Mesenchymal stem cell (in vitro differentiated cells and primary cell): ENCODE results near the gene DLST.
A peak's percentile ranks its signal among the peaks of the same experiment; 100 is the strongest.

ENCODE experiments used
- DNase-seq: peaks from one replicate; pipeline ENCODE4 v3.0.0-alpha.2; 2013
- H2AFZ ChIP-seq: one replicate; pipeline ENCODE4 v1.6.1; 2013; ENCODE audit warnings: low read depth, mild to moderate bottlenecking, control low read depth, inconsistent platforms, low read length, moderate library complexity
- H2AK5ac ChIP-seq: 2 replicates; pipeline ENCODE4 v1.6.1; 2013; ENCODE audit warnings: low read length, moderate library complexity, mild to moderate bottlenecking, inconsistent platforms; ENCODE audit not compliant: severe bottlenecking
- H2BK120ac ChIP-seq: one replicate; pipeline ENCODE4 v1.6.1; 2013; ENCODE audit warnings: low read depth, mild to moderate bottlenecking, inconsistent platforms, low read length, moderate library complexity
- H2BK12ac ChIP-seq, 2 experiments: one replicate each; pipeline ENCODE4 v1.6.1; 2013; ENCODE audit warnings: inconsistent platforms in 2 of 2, low read length in 2 of 2, mild to moderate bottlenecking in 2 of 2, moderate library complexity in 2 of 2, control low read depth in 1 of 2
- H2BK15ac ChIP-seq: one replicate; pipeline ENCODE4 v1.6.1; 2013; ENCODE audit warnings: mild to moderate bottlenecking, low read depth, inconsistent platforms; ENCODE audit not compliant: poor library complexity, severe bottlenecking
- H2BK5ac ChIP-seq: 2 replicates; pipeline ENCODE4 v1.6.1; 2013; ENCODE audit warnings: low read depth, mild to moderate bottlenecking, low read length, control low read depth, inconsistent platforms; ENCODE audit not compliant: poor library complexity, severe bottlenecking
- H3K14ac ChIP-seq, 2 experiments: one replicate each; pipeline ENCODE4 v1.6.1; 2013; ENCODE audit warnings: inconsistent platforms in 2 of 2, low read length in 2 of 2, control low read depth in 1 of 2, mild to moderate bottlenecking in 1 of 2, moderate library complexity in 1 of 2
- H3K18ac ChIP-seq, 2 experiments: one replicate each; pipeline ENCODE4 v1.6.1; 2013; ENCODE audit warnings: inconsistent platforms in 2 of 2, low read length in 2 of 2, control low read depth in 1 of 2, low read depth in 1 of 2, mild to moderate bottlenecking in 1 of 2
- H3K23ac ChIP-seq, 2 experiments: one replicate each; pipeline ENCODE4 v1.6.1; 2013; ENCODE audit warnings: inconsistent platforms in 2 of 2, low read length in 2 of 2, mild to moderate bottlenecking in 2 of 2, moderate library complexity in 2 of 2, control low read depth in 1 of 2
- H3K27ac ChIP-seq: 2 replicates; pipeline ENCODE4 v1.5.1; 2013; ENCODE audit warnings: mild to moderate bottlenecking, moderate library complexity, low read length, control low read depth, inconsistent platforms; ENCODE audit not compliant: poor library complexity, severe bottlenecking
- H3K27me3 ChIP-seq, 2 experiments: 2 replicates each; pipeline versions ENCODE4 v1.6.1 to v1.7.0; 2013; ENCODE audit warnings: low read length in 2 of 2, mild to moderate bottlenecking in 2 of 2, moderate library complexity in 2 of 2, control low read depth in 1 of 2, inconsistent platforms in 1 of 2; ENCODE audit not compliant: control insufficient read depth in 1 of 2, insufficient read depth in 1 of 2
- H3K36me3 ChIP-seq, 2 experiments: 2 replicates each; pipeline versions ENCODE4 v1.6.1 to v1.7.0; 2013; ENCODE audit warnings: low read length in 2 of 2, control low read depth in 1 of 2, inconsistent platforms in 1 of 2, low read depth in 1 of 2, mild to moderate bottlenecking in 1 of 2; ENCODE audit not compliant: insufficient read depth in 2 of 2, control insufficient read depth in 1 of 2
- H3K4ac ChIP-seq, 2 experiments: one replicate each; pipeline ENCODE4 v1.6.1; 2013; ENCODE audit warnings: inconsistent platforms in 2 of 2, low read length in 2 of 2, mild to moderate bottlenecking in 2 of 2, moderate library complexity in 2 of 2, control low read depth in 1 of 2, low read depth in 1 of 2
- H3K4me1 ChIP-seq: 2 replicates; pipeline ENCODE4 v1.6.1; 2013; ENCODE audit warnings: low read depth, low read length, control low read depth; ENCODE audit not compliant: control insufficient read depth, insufficient read depth
- H3K4me2 ChIP-seq: 2 replicates; pipeline ENCODE4 v1.6.1; 2013; ENCODE audit warnings: low read length, mild to moderate bottlenecking, inconsistent platforms; ENCODE audit not compliant: poor library complexity, severe bottlenecking
- H3K4me3 ChIP-seq, 2 experiments: 2 replicates each; pipeline versions ENCODE4 v1.5.1 to v1.7.0; 2013; ENCODE audit warnings: low read length in 2 of 2, mild to moderate bottlenecking in 2 of 2, control low read depth in 1 of 2, low read depth in 1 of 2; ENCODE audit not compliant: insufficient read depth in 1 of 2
- H3K79me1 ChIP-seq: replicated peaks from 2 replicates; pipeline ENCODE4 v1.6.1; 2013; ENCODE audit warnings: mild to moderate bottlenecking, control low read depth, low read length, inconsistent platforms; ENCODE audit not compliant: poor library complexity, severe bottlenecking
- H3K9ac ChIP-seq: 2 replicates; pipeline ENCODE4 v1.7.0; 2013; ENCODE audit warnings: mild to moderate bottlenecking, low read length, moderate library complexity
- H3K9me3 ChIP-seq: 2 replicates; pipeline ENCODE4 v1.7.0; 2013; ENCODE audit warnings: mild to moderate bottlenecking, low read length; ENCODE audit not compliant: control insufficient read depth
- H4K8ac ChIP-seq: one replicate; pipeline ENCODE4 v1.6.1; 2013; ENCODE audit warnings: inconsistent platforms, mild to moderate bottlenecking, low read length, moderate library complexity
- H4K91ac ChIP-seq: one replicate; pipeline ENCODE4 v1.6.1; 2013; ENCODE audit warnings: mild to moderate bottlenecking, low read length, inconsistent platforms
- WGBS: methylation state at CpG from one replicate; pipeline ENCODE4 v1.1.7; 2013; ENCODE audit warnings: mixed read lengths; 5-methylcytosine and 5-hydroxymethylcytosine counted together

The DLST gene

GRCh38 chr14:74843653-74844052 is 38.1 kb upstream of the DLST start:
- Histone ChIP-seq H3K18ac (no peak overlapping the region), H3K27ac (no peak overlapping the region), H3K4me1 (no peaks in the 10 kb centered on the region), H4K91ac (no peak overlapping the region), H3K4me3 (no peak overlapping the region), H4K8ac (no peak overlapping the region), H2AK5ac (no peak overlapping the region), H2BK5ac (no peak overlapping the region), H3K4me2 (no peak overlapping the region), H2AFZ (no peak overlapping the region), H2BK120ac (no peak overlapping the region), H3K36me3 (peaks cover 0 to 14% of the 10 kb centered on the region in 2 experiments), H3K27me3 (no peaks in the 10 kb centered on the region), H3K9me3 (no peaks in the 10 kb centered on the region), H3K14ac (no peak overlapping the region), H2BK12ac (no peak overlapping the region), H3K9ac (peak overlapping the region; percentile 1), H2BK15ac (no peak overlapping the region), H3K4ac (no peak overlapping the region), H3K23ac (no peak overlapping the region), H3K79me1 (peaks cover 2% of the 10 kb centered on the region)
- DNase-seq = no peak

GRCh38 chr14:74846168-74846567 is 35.5 kb upstream of the DLST start:
- Histone ChIP-seq H4K8ac (no peak overlapping the region), H2BK5ac (no peak overlapping the region), H2BK15ac (no peak overlapping the region), H2BK12ac (no peak overlapping the region), H3K27me3 (no peaks in the 10 kb centered on the region), H2AK5ac (no peak overlapping the region), H3K14ac (no peak overlapping the region), H4K91ac (no peak overlapping the region), H3K4me3 (peak overlapping the region in 1 of 2 experiments; percentile 11), H2AFZ (no peak overlapping the region), H3K36me3 (peaks cover 0 to 2% of the 10 kb centered on the region in 2 experiments), H3K27ac (no peak overlapping the region), H3K9me3 (no peaks in the 10 kb centered on the region), H3K4me2 (no peak overlapping the region), H3K79me1 (peaks cover 2% of the 10 kb centered on the region), H3K4ac (no peak overlapping the region), H3K18ac (no peak overlapping the region), H3K9ac (peak overlapping the region; percentile 31), H3K4me1 (no peaks in the 10 kb centered on the region), H2BK120ac (no peak overlapping the region), H3K23ac (no peak overlapping the region)
- WGBS = 90% methylated on average over 3 of the region's 3 CpGs
- no peak for DNase-seq

GRCh38 chr14:74846968-74847665 is 34.6 kb upstream of the DLST start:
- no peak overlapping the region for H3K27ac ChIP-seq
- H2BK120ac ChIP-seq = no peak overlapping the region
- no peaks in the 10 kb centered on the region for H3K27me3 ChIP-seq
- H4K91ac ChIP-seq = no peak overlapping the region
- peaks cover 2% of the 10 kb centered on the region for H3K79me1 ChIP-seq
- 78% methylated on average over 1 of the region's 1 CpG for WGBS
- DNase-seq = peak; percentile 61
- no peak overlapping the region for H2AK5ac ChIP-seq
- no peaks in the 10 kb centered on the region for H3K36me3 ChIP-seq
- peak overlapping the region; percentile 31 for H3K9ac ChIP-seq
- no peak overlapping the region for H3K23ac ChIP-seq
- H3K4me1 ChIP-seq = no peaks in the 10 kb centered on the region
- H3K14ac ChIP-seq = no peak overlapping the region
- no peak overlapping the region for H3K4me2 ChIP-seq
- no peak overlapping the region for H2AFZ ChIP-seq
- H3K18ac ChIP-seq = no peak overlapping the region
- H2BK5ac ChIP-seq = no peak overlapping the region
- peak overlapping the region in 1 of 2 experiments; percentile 11 for H3K4me3 ChIP-seq
- H3K9me3 ChIP-seq = no peaks in the 10 kb centered on the region
- H2BK12ac ChIP-seq = no peak overlapping the region
- no peak overlapping the region for H2BK15ac ChIP-seq
- H3K4ac ChIP-seq = no peak overlapping the region
- H4K8ac ChIP-seq = no peak overlapping the region

GRCh38 chr14:74848768-74849167 is 32.9 kb upstream of the DLST start:
- H3K14ac ChIP-seq = no peak overlapping the region
- no peaks in the 10 kb centered on the region for H3K9me3 ChIP-seq
- no peak overlapping the region for H3K4ac ChIP-seq
- H2AFZ ChIP-seq = no peak overlapping the region
- no peak overlapping the region for H4K8ac ChIP-seq
- H2BK15ac ChIP-seq = no peak overlapping the region
- H3K79me1 ChIP-seq = peaks cover 2% of the 10 kb centered on the region
- no peak overlapping the region for H2BK120ac ChIP-seq
- H3K23ac ChIP-seq = no peak overlapping the region
- H2BK12ac ChIP-seq = no peak overlapping the region
- DNase-seq = no peak
- no peak overlapping the region for H3K18ac ChIP-seq
- no peak overlapping the region for H2AK5ac ChIP-seq
- no peak overlapping the region for H3K9ac ChIP-seq
- H3K4me3 ChIP-seq = no peak overlapping the region
- H3K36me3 ChIP-seq = no peaks in the 10 kb centered on the region
- no peaks in the 10 kb centered on the region for H3K4me1 ChIP-seq
- H3K4me2 ChIP-seq = no peak overlapping the region
- no peaks in the 10 kb centered on the region for H3K27me3 ChIP-seq
- no peak overlapping the region for H4K91ac ChIP-seq
- 100% methylated on average over 1 of the region's 2 CpGs for WGBS
- H2BK5ac ChIP-seq = no peak overlapping the region
- no peak overlapping the region for H3K27ac ChIP-seq
